ENCODE data around the gene CELF2.

The CELF2 gene

DNA sequence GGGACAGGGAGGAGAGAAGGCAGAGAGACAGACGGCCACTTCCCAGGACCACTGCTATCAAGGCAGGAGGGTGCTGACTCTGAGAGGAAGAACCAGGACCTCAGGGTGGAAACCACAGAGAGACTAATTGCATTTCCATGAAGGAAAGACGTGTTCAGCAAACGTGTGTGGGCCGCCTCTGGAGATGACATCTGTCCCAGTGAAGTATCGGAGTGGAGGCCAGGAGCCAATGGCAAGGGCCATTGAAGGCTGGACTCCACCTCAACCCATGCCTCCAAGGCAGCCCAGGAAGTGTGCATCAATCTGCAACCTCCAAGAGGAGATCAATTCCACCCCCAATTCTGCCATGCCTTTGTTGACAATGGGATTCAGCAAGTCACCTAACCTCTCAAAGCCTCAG, 363.8 kb downstream of the CELF2 start:
- Histone ChIP-seq H3K79me2 (ENCODE audit: insufficient read depth, low read length) (no peaks in the 10 kb centered on the region), H2AFZ (ENCODE audit: low read depth, low read length, severe bottlenecking) (no peak overlapping the region), H3K9me3 (ENCODE audit: insufficient read depth, low read length) (no peaks in the 10 kb centered on the region), H3K4me2 (ENCODE audit: low read depth, low read length, poor library complexity, severe bottlenecking) (no peak overlapping the region), H3K36me3 (ENCODE audit: low read length) (no peaks in the 10 kb centered on the region), H3K9me2 (replicated peaks; ENCODE audit: insufficient read depth, low read length) (no peaks in the 10 kb centered on the region), H3K27me3 (ENCODE audit: low read length) (no peaks in the 10 kb centered on the region), H3K4me3 (ENCODE audit: insufficient read depth, low read length, poor library complexity, severe bottlenecking) (no peak overlapping the region), H3F3A (ENCODE audit: insufficient read depth) (no peaks in the 10 kb centered on the region), H4K20me1 (ENCODE audit: low read depth, low read length) (no peaks in the 10 kb centered on the region), H3K9ac (ENCODE audit: low read length) (no peak overlapping the region), H3K27ac (ENCODE audit: low read depth, low read length) (no peak overlapping the region)
- TF ChIP-seq, protein P1, sequence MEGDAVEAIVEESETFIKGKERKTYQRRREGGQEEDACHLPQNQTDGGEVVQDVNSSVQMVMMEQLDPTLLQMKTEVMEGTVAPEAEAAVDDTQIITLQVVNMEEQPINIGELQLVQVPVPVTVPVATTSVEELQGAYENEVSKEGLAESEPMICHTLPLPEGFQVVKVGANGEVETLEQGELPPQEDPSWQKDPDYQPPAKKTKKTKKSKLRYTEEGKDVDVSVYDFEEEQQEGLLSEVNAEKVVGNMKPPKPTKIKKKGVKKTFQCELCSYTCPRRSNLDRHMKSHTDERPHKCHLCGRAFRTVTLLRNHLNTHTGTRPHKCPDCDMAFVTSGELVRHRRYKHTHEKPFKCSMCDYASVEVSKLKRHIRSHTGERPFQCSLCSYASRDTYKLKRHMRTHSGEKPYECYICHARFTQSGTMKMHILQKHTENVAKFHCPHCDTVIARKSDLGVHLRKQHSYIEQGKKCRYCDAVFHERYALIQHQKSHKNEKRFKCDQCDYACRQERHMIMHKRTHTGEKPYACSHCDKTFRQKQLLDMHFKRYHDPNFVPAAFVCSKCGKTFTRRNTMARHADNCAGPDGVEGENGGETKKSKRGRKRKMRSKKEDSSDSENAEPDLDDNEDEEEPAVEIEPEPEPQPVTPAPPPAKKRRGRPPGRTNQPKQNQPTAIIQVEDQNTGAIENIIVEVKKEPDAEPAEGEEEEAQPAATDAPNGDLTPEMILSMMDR (IDR thresholded peaks at IDR 0.05; ENCODE audit: insufficient read depth, low read length, poor library complexity, severe bottlenecking) = no peak
- TF ChIP-seq EZH2phosphoT487 (conservative IDR thresholded peaks at IDR 0.05; ENCODE audit: low read length) = no peak

DNA sequence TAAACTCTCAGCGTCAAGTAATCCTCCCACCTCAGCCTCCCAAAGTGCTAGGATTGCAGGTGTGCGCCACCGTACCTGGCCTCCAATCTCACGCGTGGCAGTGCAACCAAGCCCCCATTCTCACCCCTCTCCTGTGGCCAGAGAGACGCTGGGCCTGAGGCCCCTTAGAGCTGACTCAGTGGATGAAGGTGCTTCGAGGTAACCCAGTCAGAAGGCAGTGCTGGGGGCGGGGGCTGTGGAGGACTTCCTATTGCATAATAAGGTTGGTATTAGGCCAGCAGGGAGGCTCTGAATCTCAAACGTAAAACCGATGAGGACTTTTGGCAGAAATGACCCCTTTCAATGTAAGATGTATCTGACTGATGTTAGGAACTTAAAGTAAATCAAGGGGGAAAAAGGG, 364.5 kb downstream of the CELF2 start:
- Histone ChIP-seq H3K9me3 (ENCODE audit: insufficient read depth, low read length) (no peaks in the 10 kb centered on the region), H3K27ac (ENCODE audit: low read depth, low read length) (no peak overlapping the region), H3K9me2 (replicated peaks; ENCODE audit: insufficient read depth, low read length) (no peaks in the 10 kb centered on the region), H3K36me3 (ENCODE audit: low read length) (no peaks in the 10 kb centered on the region), H4K20me1 (ENCODE audit: low read depth, low read length) (no peaks in the 10 kb centered on the region), H2AFZ (ENCODE audit: low read depth, low read length, severe bottlenecking) (no peak overlapping the region), H3K27me3 (ENCODE audit: low read length) (no peaks in the 10 kb centered on the region), H3K9ac (ENCODE audit: low read length) (no peak overlapping the region), H3K4me3 (ENCODE audit: insufficient read depth, low read length, poor library complexity, severe bottlenecking) (no peak overlapping the region), H3F3A (ENCODE audit: insufficient read depth) (no peaks in the 10 kb centered on the region), H3K4me2 (ENCODE audit: low read depth, low read length, poor library complexity, severe bottlenecking) (no peak overlapping the region), H3K79me2 (ENCODE audit: insufficient read depth, low read length) (no peaks in the 10 kb centered on the region)
- no peak for TF ChIP-seq EZH2phosphoT487 (conservative IDR thresholded peaks at IDR 0.05; ENCODE audit: low read length)
- TF ChIP-seq, protein P1 (IDR thresholded peaks at IDR 0.05; ENCODE audit: insufficient read depth, low read length, poor library complexity, severe bottlenecking) = no peak

DNA sequence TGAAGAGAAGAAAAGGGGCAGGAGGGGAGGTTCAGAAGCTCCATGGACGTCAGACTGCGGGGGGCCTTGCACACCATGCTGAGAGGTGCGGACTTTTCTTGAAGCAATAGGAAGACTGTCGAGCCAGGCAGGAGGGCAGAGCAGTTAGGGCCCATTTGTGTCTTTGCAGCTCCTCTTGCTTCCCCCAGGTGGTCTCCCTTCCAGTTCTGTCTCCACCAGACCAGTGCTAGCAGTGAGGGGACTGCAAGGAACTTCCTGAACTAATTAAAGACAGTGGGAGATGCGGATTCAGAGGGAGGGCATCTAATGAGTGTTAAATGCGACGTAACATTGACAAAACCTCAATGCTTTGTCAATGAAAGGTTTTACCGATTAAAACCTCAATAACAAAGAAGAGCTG, 368.4 kb downstream of the CELF2 start:
- Histone ChIP-seq H2AFZ (ENCODE audit: low read depth, low read length, severe bottlenecking) (no peak overlapping the region), H3K9ac (ENCODE audit: low read length) (no peak overlapping the region), H3K4me3 (ENCODE audit: insufficient read depth, low read length, poor library complexity, severe bottlenecking) (no peak overlapping the region), H4K20me1 (ENCODE audit: low read depth, low read length) (no peaks in the 10 kb centered on the region), H3K36me3 (ENCODE audit: low read length) (no peaks in the 10 kb centered on the region), H3F3A (ENCODE audit: insufficient read depth) (no peaks in the 10 kb centered on the region), H3K9me2 (replicated peaks; ENCODE audit: insufficient read depth, low read length) (no peaks in the 10 kb centered on the region), H3K27me3 (ENCODE audit: low read length) (no peaks in the 10 kb centered on the region), H3K79me2 (ENCODE audit: insufficient read depth, low read length) (no peaks in the 10 kb centered on the region), H3K9me3 (ENCODE audit: insufficient read depth, low read length) (no peaks in the 10 kb centered on the region), H3K4me2 (ENCODE audit: low read depth, low read length, poor library complexity, severe bottlenecking) (no peak overlapping the region), H3K27ac (ENCODE audit: low read depth, low read length) (no peak overlapping the region)
- no peak for TF ChIP-seq EZH2phosphoT487 (conservative IDR thresholded peaks at IDR 0.05; ENCODE audit: low read length)
- TF ChIP-seq, protein P1 (IDR thresholded peaks at IDR 0.05; ENCODE audit: insufficient read depth, low read length, poor library complexity, severe bottlenecking) = no peak

Data from SU-DHL-6 (cell line).